Heart left ventricle (tissue), 16 donors: ENCODE results near the gene DOLPP1. TPM values are rescaled to one million over a fixed set of nuclear protein-coding genes. Genes with fewer than 3 reads are reported as not detected.

ENCODE experiments used
- ATAC-seq, 4 donors: fragments of 200-7000 bp; cut with Tn5 transposase; one replicate each; pipeline ENCODE4 v1.9.1; 2020 to 2022; ENCODE audit warnings: moderate library complexity in 4 of 4, mild to moderate bottlenecking in 3 of 4, moderate number of reproducible peaks in 1 of 4
- DNase-seq, 5 donors: peaks; one replicate each; pipeline ENCODE4 v3.0.0-alpha.2; 2020
- H3K27ac ChIP-seq, 12 donors: fragments of 200-600 bp; sonication (generic) in 4 of 12; one replicate each; pipeline versions ENCODE4 v1.5.0 to v1.8.0; 2016 to 2022; ENCODE audit warnings: mild to moderate bottlenecking in 2 of 12
- H3K27me3 ChIP-seq, 9 donors: fragments of 200-600 bp; sonication (generic) in 2 of 9; one replicate each; pipeline versions ENCODE4 v1.5.1 to v1.8.0; 2016 to 2022; ENCODE audit warnings: mild to moderate bottlenecking in 3 of 9
- H3K36me3 ChIP-seq, 9 donors: fragments of 200-600 bp; sonication (generic) in 2 of 9; one replicate each; pipeline versions ENCODE4 v1.5.0 to v1.8.0; 2018 to 2022; ENCODE audit warnings: mild to moderate bottlenecking in 2 of 9
- H3K4me1 ChIP-seq, 12 donors: fragments of 200-600 bp; sonication (generic) in 4 of 12; one replicate each; pipeline versions ENCODE4 v1.5.0 to v1.8.0; 2016 to 2022; ENCODE audit warnings: mild to moderate bottlenecking in 3 of 12
- H3K4me3 ChIP-seq, 12 donors: fragments of 200-600 bp; sonication (generic) in 4 of 12; one replicate each; pipeline versions ENCODE4 v1.5.0 to v1.8.0; 2017 to 2022; ENCODE audit warnings: mild to moderate bottlenecking in 9 of 12, moderate library complexity in 4 of 12
- H3K9me3 ChIP-seq, 12 donors: fragments of 200-600 bp; sonication (generic) in 4 of 12; one replicate each; pipeline versions ENCODE4 v1.5.0 to v1.8.0; 2016 to 2022; ENCODE audit warnings: mild to moderate bottlenecking in 1 of 12
- CTCF ChIP-seq, 12 donors: fragments of 200-600 bp; sonication (generic) in 4 of 12; IDR thresholded peaks; one replicate each; pipeline versions ENCODE4 v1.5.0 to v1.8.0; 2018 to 2022; ENCODE audit warnings: antibody characterized with exemption in 12 of 12, mild to moderate bottlenecking in 5 of 12
- POLR2A ChIP-seq, 2 donors: fragments of 450-650 bp; IDR thresholded peaks; one replicate each; pipeline ENCODE4 v1.6.1; 2017; ENCODE audit warnings: antibody characterized with exemption in 2 of 2, mild to moderate bottlenecking in 2 of 2, moderate library complexity in 2 of 2
- WGBS, 4 donors: extraction: QIAGEN DNeasy Blood & Tissue Kit in 2 of 4; methylation state at CpG; one replicate each; pipeline versions ENCODE4 v1.1.5 to v1.1.7; 2013 to 2018; 5-methylcytosine and 5-hydroxymethylcytosine counted together
- intact Hi-C, 10 donors: fragments of 100-400 bp; cut with DNase I; formaldehyde crosslinking; loops; one replicate each; pipeline versions ENCODE4 v1.11.1 to v1.14.2; 2022
- long read RNA-seq, 3 donors: library from polyadenylated mRNA; unstranded; transcript quantifications; one replicate each; pipeline ENCODE4 v2.0.0, GENCODE V29; 2020 to 2021
- polyA plus RNA-seq, 2 donors: library from polyadenylated mRNA; stranded (reverse); fragments of 200-250 nt; gene quantifications; one replicate each; pipeline ENCODE4 v1.2.3, GENCODE V29; 2013
- total RNA-seq, 9 donors: library from RNA; depleted of rRNA in 2 of 9; stranded (reverse); fragments of >200 nt in 2 of 9; fragmentation: NEBNext Ultra II Directional in 3 of 9; extraction: Animal tissue kit (Norgen Biotek cat#: 25700) in 3 of 9; gene quantifications; one replicate each; pipeline versions ENCODE4 v1.1.0 to v1.2.4, GENCODE V29; 2016 to 2023
- donor health status: ischemic (EF 13 %, LVEDD 7.1; RV severe dilation, severe dysfunction).
- donor health status: healthy with polysubstance abuse.
- donor health status: DM: no; HTN: yes; CAD: no.
- donor health status: DM: no; HTN: no; CAD: no.
- donor health status: ischemic (EF 25% LVEDD 6.9; RV normal size, moderate dysfunction).
- donor health status: ischemic (EF 25% LVEDD 5.7; RV mildly dilated, moderate dysfunction).
- donor health status: healthy.
- donor health status: DM: yes; HTN: yes; CAD: no.
- donor health status: ischemic (EF 35%, LVEDD 5.7; RV mildly dilated, moderate dysfunction).
- donor health status: nonischemic (EF 11% LVEDD 7.7; RV severe dilation, severe dysfunction).
- donor health status: DM: yes; HTN: yes; CAD: no.
- donor health status: PGD.
- donor health status: ischemic (EF 29% LVEDD 5.4; RV normal size, mild dysfunction).
- donor health status: nonischemic (EF 23%, LVEDD 6.1; RV moderate dilation, normal function).

The DOLPP1 gene
- total RNA-seq (10 to 100 TPM in 1 of 9 donors, 1 to 10 TPM in 8; 3.2 to 10.3 (median 5.8) TPM), polyA plus RNA-seq (10 to 100 TPM in 1 of 2 donors, 1 to 10 TPM in 1; 3.0 to 11.5 TPM)
- long read RNA-seq, donor 1, partial matches to known transcripts, result 0 of 12 reads
- long read RNA-seq, donor 1, other reads (novel, unspliced or antisense), result 3 of 12 reads
- long read RNA-seq, donor 2, transcript DOLPP1-202 (8 exons, 2,177 nt), result major isoform, 18 of 23 reads
- long read RNA-seq, donor 2, partial matches to known transcripts, result 1 of 23 reads
- long read RNA-seq, donor 2, other reads (novel, unspliced or antisense), result 2 of 23 reads
- long read RNA-seq, donor 3, transcript DOLPP1-202 (8 exons, 2,177 nt), result major isoform, 6 of 10 reads
- long read RNA-seq, donor 3, partial matches to known transcripts, result 0 of 10 reads
- long read RNA-seq, donor 3, other reads (novel, unspliced or antisense), result 1 of 10 reads

DNA sequence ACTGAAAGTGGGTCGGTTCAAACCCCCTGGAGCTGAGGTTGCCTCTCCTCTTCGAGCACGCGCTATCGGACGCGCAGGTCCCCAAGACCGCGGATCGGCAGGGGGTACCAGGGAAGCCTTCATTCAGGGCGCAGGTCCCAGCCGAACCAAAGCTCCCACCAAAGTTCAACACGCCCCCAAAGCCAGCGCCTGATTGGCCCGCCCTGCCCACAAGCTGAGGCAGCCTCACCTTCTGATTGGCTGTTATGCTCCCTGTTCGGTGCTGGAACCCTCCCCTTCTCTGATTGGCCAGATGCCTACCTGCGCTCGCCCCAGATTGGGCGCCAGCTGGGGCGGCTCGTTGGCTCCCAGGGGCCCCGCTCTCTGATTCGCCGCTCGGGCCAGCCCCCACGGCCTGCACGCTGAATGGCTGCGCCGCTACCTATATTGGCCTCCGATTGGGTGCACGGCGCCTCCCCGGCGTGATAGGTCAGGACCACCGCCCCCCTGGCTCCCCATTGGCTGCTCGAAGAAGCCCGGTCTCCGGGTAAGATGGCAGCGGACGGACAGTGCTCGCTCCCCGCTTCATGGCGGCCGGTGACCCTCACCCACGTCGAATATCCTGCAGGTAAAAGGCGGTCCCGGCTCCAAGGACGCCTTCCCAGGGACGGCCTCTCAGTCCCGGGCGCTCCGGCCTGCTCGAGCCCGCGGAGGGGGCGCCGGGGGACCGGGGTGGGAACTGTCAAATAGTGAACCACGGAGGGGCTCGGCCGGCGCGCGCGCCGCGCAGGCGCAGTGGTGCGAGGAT, at the start of gene DOLPP1:
Gene DOLPP1, plus strand, starts transcription at position 511 of the 787 bp plus-strand sequence. Its CDS starts 21 bp downstream, at position 532.
- 0% methylated on average over 30 to 70 of the region's 70 CpGs for WGBS, 4 donors
- intact Hi-C loops, result loop anchor here in 2 of 10 donors (1.0 to 10.0 kb wide), 2 partner anchors 30 to 56 kb away; partner anchors contain the start of genes CRAT (in 1 of the 2) and SH3GLB2 (in 1 of the 2)
- peak within 1 kb of the TSS; percentile 64 to 98 (median 84) for H3K4me3 ChIP-seq
- peaks cover 0 to 17% (median 11%) of the 10 kb centered on the region in 9 donors for H3K36me3 ChIP-seq
- peak within 1 kb of the TSS; percentile 42 to 93 (median 82) for H3K27ac ChIP-seq
- H3K4me1 ChIP-seq, result peaks cover 6 to 26% (median 17%) of the 10 kb centered on the region in 12 donors
- ATAC-seq (peak; percentile 98 to 99 (median 98)), DNase-seq (peak; percentile 99 to 100 (median 100))
- no peaks in the 10 kb centered on the region for H3K27me3 ChIP-seq
- no peaks in the 10 kb centered on the region for H3K9me3 ChIP-seq
- TF ChIP-seq POLR2A (IDR thresholded peaks at IDR 0.05), result peak in 1 of 2 donors; percentile 53
- no peak for TF ChIP-seq CTCF (IDR thresholded peaks at IDR 0.05)

DNA sequence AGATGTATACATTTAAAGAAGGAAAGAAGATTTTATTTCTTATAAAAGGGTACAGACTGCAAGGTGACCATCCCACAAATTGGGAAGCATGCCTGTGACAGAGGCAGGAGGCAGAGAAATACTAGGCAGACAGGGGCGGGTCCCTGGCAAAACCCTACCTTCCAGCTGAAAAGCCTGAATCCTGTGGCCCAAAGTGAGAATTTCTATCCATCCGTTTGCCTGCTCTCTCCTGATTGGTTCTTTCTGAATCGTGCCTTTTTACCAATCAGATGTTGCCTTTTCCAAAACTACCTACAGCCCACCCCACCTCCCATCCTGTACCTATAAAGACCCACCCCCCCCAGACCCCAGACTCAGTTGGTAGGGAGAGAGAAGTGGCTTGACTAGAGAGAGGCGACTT, 49.4 kb upstream of the DOLPP1 start:
- intact Hi-C loops, result no loop called here
- Histone ChIP-seq H3K4me1 (peaks cover 0 to 30% (median 14%) of the 10 kb centered on the region in 12 donors), H3K4me3 (no peak overlapping the region), H3K36me3 (no peaks in the 10 kb centered on the region), H3K27me3 (no peaks in the 10 kb centered on the region), H3K9me3 (no peaks in the 10 kb centered on the region), H3K27ac (no peak overlapping the region)
- WGBS, 4 donors, result 66 to 78% (median 73%) methylated on average over 4 of the region's 4 CpGs
- TF ChIP-seq CTCF (IDR thresholded peaks at IDR 0.05) (no peak), POLR2A (IDR thresholded peaks at IDR 0.05) (no peak)
- ATAC-seq, result no peak
- no peak for DNase-seq

GRCh38 chr9:129032541-129033159, 48.3 kb upstream of the DOLPP1 start:
- 82 to 89% (median 83%) methylated on average over 12 of the region's 12 CpGs for WGBS, 4 donors
- no peaks in the 10 kb centered on the region for H3K36me3 ChIP-seq
- no peak overlapping the region for H3K27ac ChIP-seq
- peaks cover 6 to 28% (median 12%) of the 10 kb centered on the region in 12 donors for H3K4me1 ChIP-seq
- no peak for DNase-seq
- H3K9me3 ChIP-seq, result no peaks in the 10 kb centered on the region
- ATAC-seq, result no peak
- no peaks in the 10 kb centered on the region for H3K27me3 ChIP-seq
- no peak overlapping the region for H3K4me3 ChIP-seq
- no peak for TF ChIP-seq CTCF (IDR thresholded peaks at IDR 0.05)
- TF ChIP-seq POLR2A (IDR thresholded peaks at IDR 0.05), result no peak
- intact Hi-C loops, result no loop called here
